Loucy (cell line): Measurements from ENCODE around the gene ZNF750.

Experiments used
- H2AFZ ChIP-seq: fragments of 200-600 bp; sonication (generic); 2 replicates; pipeline ENCODE4 v1.6.0; 2016; ENCODE audit warnings: antibody characterized with exemption, mild to moderate bottlenecking, low read length, moderate library complexity
- H3F3A ChIP-seq: fragments of 200-600 bp; 2 replicates; pipeline ENCODE4 v1.6.0; 2016; ENCODE audit warnings: antibody characterized with exemption, low read depth, mild to moderate bottlenecking
- H3K27me3 ChIP-seq: fragments of 200-600 bp; sonication (generic); 2 replicates; pipeline ENCODE4 v1.6.1; 2014; ENCODE audit warnings: low read length, mild to moderate bottlenecking; ENCODE audit not compliant: insufficient read depth, poor library complexity, severe bottlenecking
- H3K36me3 ChIP-seq: fragments of 200-600 bp; sonication (generic); 2 replicates; pipeline ENCODE4 v1.6.1; 2016; ENCODE audit warnings: low read length; ENCODE audit not compliant: insufficient read depth
- H3K4me1 ChIP-seq: fragments of 200-600 bp; sonication (generic); 2 replicates; pipeline ENCODE4 v1.5.1; 2014; ENCODE audit warnings: low read length, mild to moderate bottlenecking; ENCODE audit not compliant: insufficient read depth, poor library complexity, severe bottlenecking
- H3K4me2 ChIP-seq: fragments of 200-600 bp; sonication (generic); 2 replicates; pipeline ENCODE4 v1.6.0; 2014; ENCODE audit warnings: antibody characterized with exemption, low read length, low read depth, mild to moderate bottlenecking; ENCODE audit not compliant: poor library complexity, severe bottlenecking
- H3K4me3 ChIP-seq: fragments of 200-600 bp; sonication (generic); 2 replicates; pipeline ENCODE4 v1.5.1; 2014; ENCODE audit warnings: low read length, mild to moderate bottlenecking, mixed read lengths; ENCODE audit not compliant: poor library complexity, severe bottlenecking
- H3K79me2 ChIP-seq: fragments of 200-600 bp; sonication (generic); 2 replicates; pipeline ENCODE4 v1.6.1; 2014; ENCODE audit warnings: low read length; ENCODE audit not compliant: insufficient read depth
- H3K9ac ChIP-seq: fragments of 200-600 bp; sonication (generic); 2 replicates; pipeline ENCODE4 v1.6.0; 2014; ENCODE audit warnings: mild to moderate bottlenecking, low read depth, low read length, moderate library complexity; ENCODE audit not compliant: poor library complexity, severe bottlenecking
- H3K9me2 ChIP-seq: fragments of 200-600 bp; sonication (generic); replicated peaks from 2 replicates; pipeline ENCODE4 v1.6.1; 2016; ENCODE audit warnings: low read depth, low read length, mixed read lengths
- H3K9me3 ChIP-seq: fragments of 200-600 bp; sonication (generic); 2 replicates; pipeline ENCODE4 v1.6.1; 2014; ENCODE audit warnings: mild to moderate bottlenecking, antibody characterized with exemption, low read length, low read depth; ENCODE audit not compliant: insufficient read depth
- H4K20me1 ChIP-seq: fragments of 200-600 bp; sonication (generic); 2 replicates; pipeline ENCODE4 v1.6.0; 2014; ENCODE audit warnings: antibody characterized with exemption, low read length, mild to moderate bottlenecking; ENCODE audit not compliant: insufficient read depth, poor library complexity, severe bottlenecking
- EZH2phosphoT487 ChIP-seq: fragments of 200-600 bp; IDR thresholded peaks from 2 replicates; pipeline ENCODE4 v1.6.1; 2018; ENCODE audit warnings: antibody characterized with exemption, mild to moderate bottlenecking, moderate library complexity, borderline replicate concordance
- TF ChIP-seq, protein P1 (sequence below): fragments of 200-600 bp; sonication (generic); conservative IDR thresholded peaks from 2 replicates; pipeline ENCODE4 v1.5.1; 2014; ENCODE audit warnings: mild to moderate bottlenecking, antibody characterized with exemption, low read length

ZNF750 gene

DNA sequence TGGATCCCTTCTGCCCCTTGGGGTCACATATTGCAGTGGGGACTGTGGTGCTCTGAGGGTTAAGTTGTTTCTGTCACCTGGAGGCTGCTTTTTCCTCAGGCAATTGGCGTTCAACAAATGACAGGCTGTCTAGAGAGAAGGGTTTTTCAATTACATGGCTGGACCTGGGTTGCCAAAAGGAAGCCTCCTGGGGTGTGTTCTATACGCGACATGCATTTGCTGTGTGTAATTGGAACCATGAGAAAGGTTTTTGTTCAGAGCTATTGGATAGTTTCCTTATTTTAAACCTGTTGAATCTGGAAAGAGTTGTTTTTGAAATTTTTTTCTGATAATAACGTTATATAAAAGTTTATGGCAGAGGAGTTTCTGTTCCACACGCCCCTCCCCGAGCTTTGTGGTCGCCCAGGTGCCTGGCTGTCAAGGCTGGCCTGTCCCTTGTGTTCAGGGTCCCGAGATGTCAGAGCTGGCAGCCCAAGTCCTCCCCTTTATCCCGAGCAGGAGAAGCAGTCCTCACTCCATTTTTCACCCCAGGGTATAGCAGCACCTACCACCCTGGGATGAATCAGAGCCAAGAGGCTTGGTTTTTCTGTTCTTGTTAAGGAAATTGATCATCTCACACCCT, 26.1 kb upstream of the ZNF750 start:
- H2AFZ ChIP-seq = no peak overlapping the region
- peaks cover 11% of the 10 kb centered on the region for H3F3A ChIP-seq
- H3K27me3 ChIP-seq = no peaks in the 10 kb centered on the region
- H3K4me1 ChIP-seq = peaks cover 65% of the 10 kb centered on the region
- peak overlapping the region; percentile 75 for H3K4me3 ChIP-seq
- H3K9me2 ChIP-seq = no peaks in the 10 kb centered on the region
- no peak for TF ChIP-seq EZH2phosphoT487
- TF ChIP-seq, protein P1, sequence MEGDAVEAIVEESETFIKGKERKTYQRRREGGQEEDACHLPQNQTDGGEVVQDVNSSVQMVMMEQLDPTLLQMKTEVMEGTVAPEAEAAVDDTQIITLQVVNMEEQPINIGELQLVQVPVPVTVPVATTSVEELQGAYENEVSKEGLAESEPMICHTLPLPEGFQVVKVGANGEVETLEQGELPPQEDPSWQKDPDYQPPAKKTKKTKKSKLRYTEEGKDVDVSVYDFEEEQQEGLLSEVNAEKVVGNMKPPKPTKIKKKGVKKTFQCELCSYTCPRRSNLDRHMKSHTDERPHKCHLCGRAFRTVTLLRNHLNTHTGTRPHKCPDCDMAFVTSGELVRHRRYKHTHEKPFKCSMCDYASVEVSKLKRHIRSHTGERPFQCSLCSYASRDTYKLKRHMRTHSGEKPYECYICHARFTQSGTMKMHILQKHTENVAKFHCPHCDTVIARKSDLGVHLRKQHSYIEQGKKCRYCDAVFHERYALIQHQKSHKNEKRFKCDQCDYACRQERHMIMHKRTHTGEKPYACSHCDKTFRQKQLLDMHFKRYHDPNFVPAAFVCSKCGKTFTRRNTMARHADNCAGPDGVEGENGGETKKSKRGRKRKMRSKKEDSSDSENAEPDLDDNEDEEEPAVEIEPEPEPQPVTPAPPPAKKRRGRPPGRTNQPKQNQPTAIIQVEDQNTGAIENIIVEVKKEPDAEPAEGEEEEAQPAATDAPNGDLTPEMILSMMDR = no peak
- H3K36me3 ChIP-seq = peaks cover 20% of the 10 kb centered on the region; the same call in 1 of the 2 replicates
- H3K9ac ChIP-seq = peak overlapping the region; percentile 64
- H3K9me3 ChIP-seq = no peaks in the 10 kb centered on the region
- peaks cover 95% of the 10 kb centered on the region for H3K79me2 ChIP-seq
- H3K4me2 ChIP-seq = peak overlapping the region; percentile 81
- peaks cover 40% of the 10 kb centered on the region for H4K20me1 ChIP-seq

DNA sequence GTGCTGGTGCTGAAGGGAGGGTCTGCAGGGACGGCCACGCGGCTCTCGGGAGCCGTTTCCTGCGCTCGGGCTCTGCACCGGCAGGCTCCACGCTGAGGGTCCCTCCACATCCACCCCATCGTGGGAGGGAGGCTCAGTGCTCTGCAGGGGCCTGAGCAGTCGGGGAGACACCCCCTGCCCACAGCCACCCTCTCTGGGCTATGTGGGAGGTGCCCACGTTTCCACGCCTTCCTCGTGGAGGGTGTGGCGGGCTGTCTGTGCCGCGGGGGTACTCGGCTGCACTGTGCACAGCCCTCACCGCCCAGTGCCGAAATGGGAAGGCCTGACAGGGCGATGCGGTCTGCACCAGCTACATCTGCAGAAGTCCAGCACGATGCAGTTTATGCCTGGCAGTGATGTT, 25.5 kb upstream of the ZNF750 start:
- Histone ChIP-seq H3K79me2 (peaks cover 95% of the 10 kb centered on the region), H3K4me3 (peak overlapping the region; percentile 75), H2AFZ (no peak overlapping the region), H4K20me1 (peaks cover 40% of the 10 kb centered on the region), H3K4me2 (peak overlapping the region; percentile 81), H3F3A (peaks cover 11% of the 10 kb centered on the region), H3K9me2 (no peaks in the 10 kb centered on the region), H3K36me3 (peaks cover 14% of the 10 kb centered on the region; the same call in 1 of the 2 replicates), H3K9ac (peak overlapping the region; percentile 64), H3K27me3 (no peaks in the 10 kb centered on the region), H3K9me3 (no peaks in the 10 kb centered on the region), H3K4me1 (peaks cover 71% of the 10 kb centered on the region)
- TF ChIP-seq, protein P1 = no peak
- TF ChIP-seq EZH2phosphoT487 = no peak

DNA sequence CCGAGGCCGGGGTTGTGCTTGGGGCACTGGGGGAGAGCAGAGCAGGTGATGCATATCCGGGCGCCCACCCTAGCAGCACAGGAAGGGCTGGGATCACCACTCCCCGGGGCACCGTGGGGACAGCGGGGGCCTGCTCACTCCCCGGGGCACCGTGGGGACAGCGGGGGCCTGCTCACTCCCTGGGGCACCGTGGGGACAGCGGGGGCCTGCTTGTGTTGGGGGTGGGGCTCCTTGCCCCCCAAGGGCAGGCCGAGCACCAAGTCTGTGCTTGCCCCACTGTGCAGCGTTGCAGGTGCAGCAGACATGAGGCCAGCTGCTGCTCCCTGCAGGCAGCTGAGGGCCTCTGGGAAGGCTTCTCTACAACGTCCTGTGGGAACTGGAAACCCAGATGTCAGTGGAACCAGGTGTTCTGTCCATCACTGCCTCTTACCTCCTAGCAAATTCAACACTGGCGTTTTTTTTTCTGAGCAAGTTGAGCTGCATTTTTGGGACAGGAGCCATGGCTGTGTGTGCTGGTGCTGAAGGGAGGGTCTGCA, 25.0 kb upstream of the ZNF750 start:
- peaks cover 75% of the 10 kb centered on the region for H3K4me1 ChIP-seq
- no peaks in the 10 kb centered on the region for H3K9me2 ChIP-seq
- no peak overlapping the region for H2AFZ ChIP-seq
- peaks cover 91% of the 10 kb centered on the region for H3K79me2 ChIP-seq
- H3K9me3 ChIP-seq = no peaks in the 10 kb centered on the region
- H4K20me1 ChIP-seq = peaks cover 40% of the 10 kb centered on the region
- no peak for TF ChIP-seq EZH2phosphoT487
- TF ChIP-seq, protein P1 = no peak
- peaks cover 13% of the 10 kb centered on the region for H3F3A ChIP-seq
- H3K4me3 ChIP-seq = peak overlapping the region; percentile 75
- peaks cover 9% of the 10 kb centered on the region; the same call in 1 of the 2 replicates for H3K36me3 ChIP-seq
- peak overlapping the region; percentile 81 for H3K4me2 ChIP-seq
- peak overlapping the region; percentile 64 for H3K9ac ChIP-seq
- H3K27me3 ChIP-seq = no peaks in the 10 kb centered on the region
